Stimulated activated CD8-positive, alpha-beta memory T cell treated with anti-CD3 and anti-CD28 coated beads, Interleukin-12 subunit alpha, Interleukin-12 subunit beta, amount 100 ng/mL, for 24 hours (primary cell): ENCODE data around the gene SMAD3.

Experiments
- DNase-seq: peaks from one replicate; pipeline ENCODE4 v3.0.0-alpha.2; 2020; ENCODE audit errors: extremely low read depth

SMAD3 gene

GRCh38 chr15:67196672-67197363 is 131.4 kb downstream of the SMAD3 start:
- DNase-seq = no peak

GRCh38 chr15:67197364-67197695 is 131.9 kb downstream of the SMAD3 start:
- DNase-seq = no peak

- no peak for DNase-seq
Observed at GRCh38 chr15:67198157-67198754, 132.9 kb downstream of the SMAD3 start.

GRCh38 chr15:67199391-67199790 is 134.0 kb downstream of the SMAD3 start:
- no peak for DNase-seq

GRCh38 chr15:67199881-67200763 is 134.7 kb downstream of the SMAD3 start:
- DNase-seq = no peak

GRCh38 chr15:67201136-67201535 is 135.7 kb downstream of the SMAD3 start:
- no peak for DNase-seq

- no peak for DNase-seq
Observed at GRCh38 chr15:67202091-67202490, 136.7 kb downstream of the SMAD3 start.

GRCh38 chr15:67202991-67203390 is 137.6 kb downstream of the SMAD3 start:
- DNase-seq = no peak

- DNase-seq = no peak
Observed at GRCh38 chr15:67207555-67208207, 142.3 kb downstream of the SMAD3 start.

- no peak for DNase-seq
Observed at GRCh38 chr15:67208396-67208795, 143.0 kb downstream of the SMAD3 start.

- no peak for DNase-seq
Observed at GRCh38 chr15:67210555-67211168, 145.3 kb downstream of the SMAD3 start.

GRCh38 chr15:67212684-67213367 is 147.4 kb downstream of the SMAD3 start:
- DNase-seq = no peak

GRCh38 chr15:67215102-67215501 is 149.7 kb downstream of the SMAD3 start:
- DNase-seq = no peak

- no peak for DNase-seq
Observed at GRCh38 chr15:67216859-67217258, 151.5 kb downstream of the SMAD3 start.

GRCh38 chr15:67218428-67218827 is 153.0 kb downstream of the SMAD3 start:
- DNase-seq = no peak

GRCh38 chr15:67219288-67219687 is 153.9 kb downstream of the SMAD3 start:
- no peak for DNase-seq

GRCh38 chr15:67224889-67225288 is 159.5 kb downstream of the SMAD3 start:
- no peak for DNase-seq

GRCh38 chr15:67225336-67225735 is 159.9 kb downstream of the SMAD3 start:
- no peak for DNase-seq

GRCh38 chr15:67227431-67227830 is 162.0 kb downstream of the SMAD3 start:
- no peak for DNase-seq

- no peak for DNase-seq
Observed at GRCh38 chr15:67227846-67228245, 162.4 kb downstream of the SMAD3 start.

GRCh38 chr15:67228286-67228685 is 162.9 kb downstream of the SMAD3 start:
- no peak for DNase-seq
